ENCODE measurements around the gene CSK.

GRCh38 chr15:74791007-74791406 lies 9.1 kb downstream of the CSK start:
- no peak for TF ChIP-seq CTCF (IDR thresholded peaks at IDR 0.05)
- no peak for TF ChIP-seq POLR2A (IDR thresholded peaks at IDR 0.05)
